GM10266 (cell line): Measurements from ENCODE around the gene CCL26.

Source experiments
- DNase-seq: peaks from one replicate; pipeline ENCODE4 v3.0.0; 2012; ENCODE audit errors: extremely low spot score
- TF ChIP-seq, protein P1 (sequence below): IDR thresholded peaks from 2 replicates; pipeline ENCODE4 v1.5.1; 2012; ENCODE audit warnings: mild to moderate bottlenecking, low read depth; ENCODE audit not compliant: control insufficient read depth, insufficient read depth; ENCODE audit errors: missing control alignments

Gene CCL26

DNA sequence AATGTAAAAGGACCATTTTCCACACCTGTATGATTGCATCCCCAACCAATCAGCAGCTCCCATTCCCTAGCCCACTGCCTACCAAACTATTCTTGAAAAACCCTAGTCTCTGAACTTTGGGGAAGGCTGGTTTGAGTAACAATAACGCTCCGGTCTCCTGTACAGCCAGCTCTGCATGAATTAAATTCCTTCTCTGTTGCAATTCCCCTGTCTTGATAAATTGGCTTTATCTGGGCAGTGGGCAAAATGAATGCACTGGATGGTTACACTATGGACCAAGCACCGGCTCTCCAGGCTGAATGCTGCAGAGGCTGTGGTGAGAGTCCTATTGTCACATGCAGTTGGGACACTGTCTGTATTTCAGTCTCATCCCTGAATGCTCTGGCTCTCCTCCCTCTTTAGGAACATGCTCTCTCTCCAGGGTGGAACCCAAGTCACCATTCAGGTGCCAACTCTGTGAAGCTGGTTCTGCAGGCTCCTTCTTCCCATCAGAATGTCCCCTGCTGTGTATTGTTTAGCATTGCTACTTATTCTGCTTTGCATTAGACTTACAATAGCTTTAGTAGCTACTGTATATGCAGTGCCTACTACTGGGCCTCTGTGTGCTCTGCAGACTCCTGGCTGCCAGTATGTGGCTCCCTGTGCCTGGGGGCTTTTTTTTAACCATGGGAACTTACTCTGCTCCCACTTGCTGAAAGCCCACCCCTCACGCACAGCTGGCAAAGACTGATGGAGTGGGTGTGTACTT lies 34.7 kb upstream of the CCL26 start:
- DNase-seq = no peak
- TF ChIP-seq, protein P1, sequence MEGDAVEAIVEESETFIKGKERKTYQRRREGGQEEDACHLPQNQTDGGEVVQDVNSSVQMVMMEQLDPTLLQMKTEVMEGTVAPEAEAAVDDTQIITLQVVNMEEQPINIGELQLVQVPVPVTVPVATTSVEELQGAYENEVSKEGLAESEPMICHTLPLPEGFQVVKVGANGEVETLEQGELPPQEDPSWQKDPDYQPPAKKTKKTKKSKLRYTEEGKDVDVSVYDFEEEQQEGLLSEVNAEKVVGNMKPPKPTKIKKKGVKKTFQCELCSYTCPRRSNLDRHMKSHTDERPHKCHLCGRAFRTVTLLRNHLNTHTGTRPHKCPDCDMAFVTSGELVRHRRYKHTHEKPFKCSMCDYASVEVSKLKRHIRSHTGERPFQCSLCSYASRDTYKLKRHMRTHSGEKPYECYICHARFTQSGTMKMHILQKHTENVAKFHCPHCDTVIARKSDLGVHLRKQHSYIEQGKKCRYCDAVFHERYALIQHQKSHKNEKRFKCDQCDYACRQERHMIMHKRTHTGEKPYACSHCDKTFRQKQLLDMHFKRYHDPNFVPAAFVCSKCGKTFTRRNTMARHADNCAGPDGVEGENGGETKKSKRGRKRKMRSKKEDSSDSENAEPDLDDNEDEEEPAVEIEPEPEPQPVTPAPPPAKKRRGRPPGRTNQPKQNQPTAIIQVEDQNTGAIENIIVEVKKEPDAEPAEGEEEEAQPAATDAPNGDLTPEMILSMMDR = no peak

DNA sequence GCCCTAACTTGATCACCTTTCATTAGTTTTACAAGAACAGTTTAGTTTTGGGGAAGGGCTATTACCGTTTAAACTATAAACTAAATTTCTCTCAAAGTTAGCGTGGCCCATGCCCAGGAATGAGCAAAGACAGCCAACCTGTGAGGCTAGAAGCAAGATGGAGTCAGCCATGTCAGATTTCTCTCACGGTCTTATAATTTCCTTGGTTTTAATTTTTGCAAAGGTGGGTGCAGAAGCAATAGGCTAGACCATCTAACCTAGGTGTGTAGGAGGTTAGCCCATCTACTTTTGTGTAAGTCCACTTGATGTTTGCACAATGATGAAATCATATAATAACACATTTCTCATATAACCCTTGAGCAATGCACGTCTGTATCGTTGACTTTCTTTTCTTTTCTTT lies 32.7 kb upstream of the CCL26 start:
- DNase-seq = no peak
- TF ChIP-seq, protein P1 = no peak

DNA sequence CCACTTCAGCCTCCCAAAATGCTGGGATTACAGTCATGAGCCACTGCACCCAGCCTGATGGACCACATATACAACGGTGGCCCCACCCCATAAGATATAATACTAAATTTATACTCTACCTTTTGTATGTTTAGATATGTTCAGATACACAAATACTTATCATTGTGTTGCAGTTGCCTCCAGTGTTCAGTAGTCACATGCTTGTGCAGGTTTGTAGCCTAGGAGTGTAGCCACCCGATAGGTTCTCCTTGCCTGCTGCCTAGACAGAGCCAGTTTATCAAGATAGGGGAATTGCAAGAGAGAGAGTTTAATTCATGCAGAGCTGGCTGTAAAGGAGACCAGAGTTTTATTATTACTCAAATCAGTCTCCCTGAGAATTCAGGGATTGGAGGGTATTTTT lies 32.0 kb upstream of the CCL26 start:
- TF ChIP-seq, protein P1 = no peak
- DNase-seq = no peak

DNA sequence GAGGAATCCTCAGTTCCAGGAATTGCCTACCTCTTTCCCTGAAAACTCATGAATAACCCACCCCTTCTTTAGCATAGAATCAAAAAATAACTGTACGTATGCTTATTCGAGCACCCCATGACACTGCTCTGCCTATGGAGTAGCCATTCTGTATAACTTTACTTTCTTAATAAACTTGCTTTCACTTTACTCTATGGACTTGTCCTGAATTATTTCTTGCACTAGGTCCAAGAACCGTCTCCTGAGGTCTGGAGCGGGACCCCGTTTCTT lies 30.5 kb upstream of the CCL26 start:
- TF ChIP-seq, protein P1 = no peak
- DNase-seq = no peak

DNA sequence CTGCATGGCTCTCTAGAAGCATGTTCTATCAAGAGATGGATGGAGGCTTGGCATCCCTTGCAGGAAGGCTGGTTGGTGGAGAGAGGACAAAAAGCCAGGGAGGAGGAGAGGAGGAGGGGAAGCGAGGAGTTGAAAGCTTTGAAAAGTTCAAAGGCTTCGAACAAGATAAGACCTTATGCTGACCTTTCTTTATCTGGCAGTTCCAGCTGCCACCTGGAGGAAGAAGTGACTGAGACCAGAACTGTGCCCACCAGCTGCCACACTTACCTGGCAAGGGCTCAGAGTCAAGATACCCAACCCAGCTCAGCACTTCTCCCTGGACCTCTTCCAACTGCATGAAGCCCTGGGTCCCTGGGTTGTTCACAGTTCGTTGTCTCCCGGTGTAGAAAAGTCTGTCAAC lies 26.8 kb upstream of the CCL26 start:
- TF ChIP-seq, protein P1 = no peak

DNA sequence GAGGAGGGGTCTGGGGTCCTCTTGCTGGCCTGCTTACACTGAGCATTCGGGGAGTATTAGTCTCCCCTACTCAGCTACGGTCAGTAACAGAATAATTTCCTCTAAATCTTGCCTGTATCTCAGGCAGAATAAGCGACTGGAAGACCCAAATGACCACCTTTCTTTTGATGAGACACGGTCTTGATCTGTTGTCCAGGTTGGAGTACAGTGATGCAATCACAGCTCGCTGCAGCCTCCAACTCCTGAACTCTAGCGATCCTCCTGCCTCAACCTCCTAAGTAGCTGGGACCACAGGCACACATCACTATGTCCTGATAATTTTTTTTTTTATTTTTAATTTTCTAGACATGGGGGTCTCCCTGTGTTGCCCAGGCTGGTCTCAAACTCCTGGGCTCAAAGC lies 24.4 kb upstream of the CCL26 start:
- no peak for DNase-seq
- TF ChIP-seq, protein P1 = no peak

More for the DNA sequence above, 26.8 kb upstream of the CCL26 start:
- no peak for DNase-seq

DNA sequence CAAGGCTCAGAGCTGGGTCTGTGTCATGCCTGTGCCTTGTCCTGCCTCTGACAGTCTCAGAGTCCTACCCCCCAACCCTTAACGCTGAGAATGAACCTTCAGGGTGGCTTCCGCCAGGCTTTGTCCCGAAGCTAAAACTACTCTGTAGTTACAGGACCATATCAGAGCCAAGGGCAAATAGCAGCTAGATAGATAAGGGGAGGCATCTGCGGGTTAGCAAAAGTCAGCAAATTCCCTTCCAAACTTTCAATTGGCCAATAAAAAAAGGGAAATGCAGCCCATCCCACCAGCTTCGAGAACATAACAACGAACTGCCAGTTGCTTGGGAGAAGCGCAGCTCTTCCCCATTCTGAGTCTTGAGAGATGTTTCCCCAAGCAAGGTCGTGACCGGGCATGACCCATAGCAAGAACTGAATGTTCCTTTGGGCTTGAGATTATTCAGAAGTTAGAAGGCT lies 23.8 kb upstream of the CCL26 start:
- TF ChIP-seq, protein P1 = no peak
- no peak for DNase-seq
